GM19372 (cell line): ENCODE results near the gene CDK5R2.

ENCODE experiments used
- ATAC-seq: cut with Tn5 transposase; IDR thresholded peaks from one replicate; pipeline ENCODE4 v1.9.1; 2021; ENCODE audit warnings: mild to moderate bottlenecking, low read depth, moderate library complexity; ENCODE audit not compliant: unreplicated experiment

CDK5R2 gene

GRCh38 chr2:218986148-218986761 lies 26.8 kb downstream of the CDK5R2 start:
- no peak for ATAC-seq

- no peak for ATAC-seq
These were observed 28.7 kb downstream of the CDK5R2 start for GRCh38 chr2:218988164-218988563.

- ATAC-seq = no peak
These were observed 29.2 kb downstream of the CDK5R2 start for GRCh38 chr2:218988650-218989049.

DNA sequence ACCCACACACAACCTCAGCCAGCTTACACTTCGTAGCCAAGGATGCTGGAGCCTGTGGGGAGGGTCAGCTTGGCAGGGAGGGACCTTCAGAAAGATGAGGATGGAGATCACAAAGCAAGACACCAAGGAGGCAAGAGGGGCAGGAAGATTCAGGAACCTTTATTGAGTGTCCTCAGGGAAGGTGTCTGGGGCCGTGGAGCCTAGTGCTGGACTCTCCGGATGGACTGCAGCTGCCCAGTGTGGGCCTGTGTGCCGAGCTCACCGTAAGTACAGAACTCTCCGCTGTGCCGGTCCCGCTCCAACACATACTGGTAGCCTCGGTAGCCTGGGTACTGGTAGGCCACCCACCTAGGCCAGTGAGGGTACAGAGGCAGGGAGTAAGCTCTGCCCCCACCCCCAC lies 30.6 kb downstream of the CDK5R2 start:
- ATAC-seq = no peak

DNA sequence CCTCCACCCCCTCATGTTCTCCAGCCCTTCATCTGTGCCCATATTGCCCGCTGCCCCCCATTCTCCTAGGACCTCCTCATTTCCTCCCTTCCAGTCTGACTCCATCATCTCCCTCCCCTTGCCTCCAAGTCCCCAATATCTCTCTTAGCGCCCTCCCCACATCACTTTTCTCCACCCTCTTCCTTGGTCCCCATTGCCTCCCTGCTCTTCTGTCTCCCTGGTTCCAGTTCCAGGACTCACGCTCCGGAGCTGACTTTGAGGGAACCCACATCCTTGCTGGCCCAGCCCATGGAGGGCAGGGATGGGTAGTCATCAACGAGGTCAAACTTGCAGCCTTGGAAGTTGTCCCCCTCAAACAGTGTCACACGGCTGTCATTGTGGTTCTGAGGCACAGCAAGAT lies 31.1 kb downstream of the CDK5R2 start:
- no peak for ATAC-seq

- no peak for ATAC-seq
These were observed 32.3 kb downstream of the CDK5R2 start for GRCh38 chr2:218991674-218992168.

- no peak for ATAC-seq
These were observed 32.7 kb downstream of the CDK5R2 start for GRCh38 chr2:218992196-218992595.

- no peak for ATAC-seq
These were observed 33.4 kb downstream of the CDK5R2 start for GRCh38 chr2:218992703-218993344.

GRCh38 chr2:218993345-218994315 lies 34.2 kb downstream of the CDK5R2 start, which contains the start of gene CRYBA2:
CRYBA2 (minus strand) TSS chr2:218993422; CDS start chr2:218993176, 246 bp downstream.
- ATAC-seq = no peak

GRCh38 chr2:218995561-218995960 lies 36.1 kb downstream of the CDK5R2 start:
- ATAC-seq = no peak

DNA sequence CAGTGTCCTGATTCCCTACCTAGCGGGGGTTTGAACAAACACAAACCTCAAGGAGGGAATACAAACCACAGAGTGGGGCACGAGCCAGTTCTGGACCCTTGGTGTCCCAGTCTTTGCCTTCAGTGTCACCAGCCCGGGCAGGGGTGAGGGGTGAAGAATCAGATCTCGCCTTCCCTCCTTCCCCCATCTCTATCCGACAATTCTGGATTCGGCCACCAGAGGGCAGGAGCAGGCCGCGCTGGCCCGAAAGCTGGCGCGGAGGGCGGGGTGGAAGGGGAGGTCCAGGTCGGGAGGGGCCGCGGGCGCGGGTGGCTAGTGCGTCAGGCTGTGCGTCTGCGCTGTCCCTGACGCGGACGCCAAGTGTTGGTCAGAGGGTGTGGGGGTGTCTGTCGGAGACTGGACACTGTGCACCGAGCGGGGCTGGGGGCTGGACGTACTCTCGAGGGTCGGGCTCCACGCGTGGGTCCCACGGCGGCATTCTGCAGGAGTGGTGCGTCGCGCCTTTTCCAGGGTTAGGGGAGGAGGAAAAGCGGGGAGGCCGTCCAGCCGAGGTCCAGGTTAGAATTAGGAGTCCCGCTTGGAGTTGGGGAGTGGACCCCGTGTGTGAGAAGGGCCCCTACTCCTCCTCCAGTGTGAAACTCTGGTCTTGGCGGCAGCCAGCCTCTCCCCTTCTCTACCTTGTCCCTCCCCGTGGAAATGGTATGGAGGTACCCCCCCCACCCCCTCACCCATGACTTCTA lies 36.7 kb downstream of the CDK5R2 start:
- peak; percentile 55 for ATAC-seq

DNA sequence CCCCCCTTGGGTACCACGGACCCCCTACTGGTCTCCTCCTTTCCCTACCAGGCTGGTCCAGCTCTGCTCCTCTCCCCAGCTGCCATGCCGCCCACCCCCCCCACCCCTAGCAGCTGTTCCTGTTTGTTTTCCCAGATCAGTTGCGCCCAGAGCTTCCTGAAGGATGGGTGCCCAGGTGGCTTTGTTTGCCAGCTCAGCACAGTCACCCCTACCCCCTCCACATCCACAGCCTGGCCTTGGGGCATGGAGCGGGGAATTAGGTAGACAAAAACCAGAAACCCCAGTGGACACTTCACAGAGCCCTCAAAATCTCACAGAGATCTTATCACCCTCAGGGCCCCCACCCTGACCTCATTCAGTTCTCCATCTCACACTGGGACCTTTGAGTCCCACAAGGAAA lies 37.5 kb downstream of the CDK5R2 start:
- no peak for ATAC-seq

- no peak for ATAC-seq
These were observed 38.3 kb downstream of the CDK5R2 start for GRCh38 chr2:218997731-218998130.

DNA sequence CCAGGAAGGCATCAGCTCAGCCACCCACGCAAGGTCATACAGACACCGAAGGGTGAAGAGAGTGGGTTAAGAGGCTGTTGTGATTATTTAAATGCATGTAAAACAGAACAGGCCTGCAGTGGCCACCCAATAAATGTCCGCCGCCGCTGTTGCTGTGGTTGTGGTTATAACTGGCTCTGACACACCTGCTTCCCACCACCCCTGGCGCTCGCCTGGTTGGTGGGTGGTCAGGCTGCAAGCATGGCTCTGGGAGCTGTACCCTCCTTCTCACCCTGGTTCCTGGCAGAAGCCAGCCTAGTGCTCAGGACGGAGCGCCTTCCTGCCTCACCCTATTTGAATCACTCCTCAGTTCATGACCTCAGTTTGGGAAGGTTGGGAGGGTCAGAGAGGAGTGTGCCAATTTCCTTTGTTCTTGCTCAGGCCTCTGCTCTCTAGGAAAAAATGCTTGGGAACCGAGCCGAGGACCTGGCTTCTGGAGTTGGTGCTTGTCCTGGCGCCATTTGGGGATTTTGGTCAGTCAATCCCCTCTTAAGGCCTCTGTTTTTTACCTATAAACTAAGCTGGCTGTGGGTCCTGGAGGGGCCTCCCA lies 39.0 kb downstream of the CDK5R2 start:
- no peak for ATAC-seq

DNA sequence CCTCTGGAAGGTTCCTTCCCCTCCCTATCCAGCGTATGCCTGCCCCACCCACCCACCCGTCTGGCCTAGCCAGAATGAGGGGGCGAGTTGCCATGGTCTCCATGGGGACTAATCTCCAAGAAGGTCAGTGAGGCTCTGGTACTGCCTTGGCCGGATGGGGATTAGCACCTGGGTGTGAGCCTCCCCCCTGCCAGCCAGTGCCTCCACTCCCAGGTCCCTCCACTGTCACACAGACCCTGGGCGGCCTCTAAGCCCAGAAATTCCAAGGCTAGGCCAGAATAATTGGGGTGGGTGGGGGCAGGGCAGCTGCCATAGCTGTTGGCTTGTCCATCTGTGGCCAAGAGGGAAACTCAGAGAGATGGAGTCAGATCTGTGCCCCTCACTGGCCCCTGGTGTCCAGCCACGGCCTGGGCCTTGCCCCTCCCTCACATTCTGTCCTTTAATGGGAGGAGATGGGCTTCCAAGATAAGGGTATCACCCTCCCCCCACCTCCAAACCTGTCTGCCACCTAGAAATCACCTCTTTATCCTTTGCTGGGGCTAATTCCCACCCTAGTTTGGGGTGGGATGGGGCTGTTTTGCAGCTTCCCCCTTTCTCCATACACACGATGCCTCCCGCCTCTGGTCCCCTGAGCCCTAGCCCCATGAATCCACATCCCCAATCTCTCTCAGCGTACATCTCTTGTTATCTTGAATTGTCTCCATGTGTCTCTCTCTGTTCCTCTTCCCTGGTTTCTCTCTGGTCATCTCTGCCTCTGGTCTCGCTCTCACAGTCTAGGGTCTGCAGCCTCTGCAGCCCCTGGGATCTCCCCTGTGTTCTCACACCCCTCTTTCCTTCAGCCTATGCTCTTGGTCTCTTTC lies 39.8 kb downstream of the CDK5R2 start:
- no peak for ATAC-seq

GRCh38 chr2:218999881-219000568 lies 40.6 kb downstream of the CDK5R2 start:
- ATAC-seq = no peak

DNA sequence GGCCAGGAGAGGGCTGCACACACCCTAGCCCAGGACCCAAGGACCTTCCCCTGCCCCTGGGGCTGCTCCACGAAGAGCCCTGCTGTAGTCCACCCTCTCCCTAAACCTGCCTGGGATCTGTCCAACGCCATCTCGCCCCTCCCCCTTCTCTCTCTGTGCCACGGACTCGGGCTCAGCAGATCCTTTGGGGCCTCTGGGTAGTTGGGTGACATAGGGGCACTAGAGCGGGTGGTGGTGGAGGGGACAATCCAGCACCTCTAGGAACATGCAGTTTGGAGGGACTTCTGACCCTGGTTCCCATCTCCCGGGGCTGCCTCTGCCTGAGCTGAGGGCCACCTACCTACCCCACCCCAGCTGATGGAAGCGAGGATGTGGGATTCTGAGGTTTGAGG lies 41.1 kb downstream of the CDK5R2 start:
- ATAC-seq = no peak

DNA sequence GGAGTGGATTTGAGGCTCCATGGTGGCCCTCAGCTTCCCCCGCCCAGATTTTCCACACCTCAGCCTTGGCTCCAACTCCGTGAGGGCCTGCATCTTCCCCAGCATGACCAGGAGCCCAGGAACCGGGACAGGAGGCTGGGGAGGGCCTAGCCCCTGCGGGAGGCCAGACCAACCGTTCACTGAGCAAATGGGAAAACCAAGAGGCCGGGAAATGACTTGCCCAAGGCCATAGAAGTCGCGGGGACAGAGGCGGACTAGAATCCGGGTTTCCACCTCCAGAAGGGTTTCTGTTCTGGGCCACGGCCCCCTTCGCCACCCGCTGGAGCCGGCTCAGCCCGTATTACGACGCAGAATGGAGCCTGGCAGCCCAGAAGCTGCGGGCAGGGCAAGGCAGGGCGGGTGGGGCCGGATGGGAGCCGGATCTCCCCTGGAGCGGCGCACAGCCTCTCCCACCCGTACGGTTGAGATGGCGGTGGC lies 41.7 kb downstream of the CDK5R2 start:
- no peak for ATAC-seq
